Raji (cell line): ENCODE data around the gene POLR3C.

Experiments used
- POLR2A ChIP-seq: IDR thresholded peaks from 2 replicates; pipeline ENCODE4 v1.6.1; 2011; ENCODE audit warnings: low read depth, low read length, control low read depth; ENCODE audit not compliant: insufficient read depth

Gene POLR3C

GRCh38 chr1:145805057-145805456 lies 18.9 kb upstream of the POLR3C start:
- no peak for TF ChIP-seq POLR2A

- no peak for TF ChIP-seq POLR2A
These were observed 17.6 kb upstream of the POLR3C start for GRCh38 chr1:145806408-145806807.

DNA sequence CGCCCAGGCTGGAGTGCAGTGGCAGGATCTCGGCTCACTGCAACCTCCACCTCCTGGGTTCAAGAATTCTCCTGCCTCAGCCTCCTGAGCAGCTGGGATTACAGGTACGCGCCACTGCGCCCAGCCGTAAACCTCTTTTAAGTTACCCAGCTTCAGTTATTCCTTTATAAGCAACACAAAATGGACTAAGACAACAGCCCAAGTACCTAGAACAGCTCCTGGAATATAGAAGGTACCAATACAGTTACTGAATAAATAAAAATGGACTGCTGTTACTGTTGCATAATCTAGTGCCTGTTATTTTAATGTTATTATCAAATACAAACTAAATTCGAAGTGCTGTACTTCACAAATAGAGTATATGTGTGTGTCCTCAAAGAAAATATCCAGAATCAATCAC lies 17.2 kb upstream of the POLR3C start:
- no peak for TF ChIP-seq POLR2A

DNA sequence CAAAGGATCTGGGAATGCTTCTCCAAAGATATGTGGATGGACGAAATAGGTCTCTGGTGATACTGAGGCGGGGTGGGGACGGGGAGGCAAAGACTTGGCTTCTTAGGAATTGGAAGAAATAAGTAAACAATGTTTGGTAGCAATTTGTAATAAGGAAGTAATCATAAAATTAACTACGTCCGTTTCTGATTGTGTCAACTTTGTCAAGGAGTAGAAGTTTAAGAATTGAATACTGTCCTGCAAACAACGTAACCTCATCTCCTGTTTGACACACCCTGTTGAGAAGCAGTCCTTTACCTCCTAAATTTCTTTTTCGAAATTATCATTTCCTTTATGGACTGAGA lies 471 bp downstream of the POLR3C start:
- TF ChIP-seq POLR2A, result no peak

DNA sequence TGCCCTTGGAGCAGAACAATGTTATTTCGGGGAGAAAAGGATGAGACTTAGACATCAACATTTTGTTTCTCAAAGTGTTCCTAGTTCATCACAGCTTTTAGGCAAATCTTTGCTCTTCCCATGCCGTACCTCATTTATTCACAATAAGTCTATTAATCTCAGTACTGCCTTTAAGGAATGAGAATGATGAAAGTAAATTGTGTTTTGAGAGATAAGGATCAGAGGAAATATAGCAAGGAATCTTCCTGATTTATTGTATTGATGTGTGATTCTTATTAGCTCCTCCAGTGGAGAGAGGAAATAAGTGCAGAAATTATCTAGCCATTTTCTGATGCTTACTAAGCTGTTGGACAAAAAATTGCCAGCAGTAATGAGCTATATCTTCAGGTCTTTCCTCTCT lies 2.0 kb downstream of the POLR3C start:
- TF ChIP-seq POLR2A, result no peak

DNA sequence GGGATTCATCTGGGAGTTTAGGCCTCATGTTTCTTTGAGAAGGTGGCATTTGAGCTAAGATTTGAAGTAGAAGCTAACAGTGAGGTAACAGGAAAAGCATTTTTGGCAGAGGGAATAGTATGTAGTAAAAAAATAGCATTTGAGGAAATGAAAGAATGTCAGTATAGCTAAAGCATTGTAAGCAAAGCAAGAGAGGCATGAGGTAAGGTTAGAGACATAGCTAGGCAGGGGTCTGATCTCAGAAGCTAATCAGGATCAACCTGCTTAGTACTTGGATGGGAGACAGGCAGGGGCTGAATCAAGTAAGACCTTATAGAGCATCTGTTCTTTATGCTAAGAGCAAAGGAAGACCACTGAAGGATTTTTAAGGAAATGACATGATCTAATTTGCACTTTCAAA lies 4.0 kb downstream of the POLR3C start:
- TF ChIP-seq POLR2A, result no peak

DNA sequence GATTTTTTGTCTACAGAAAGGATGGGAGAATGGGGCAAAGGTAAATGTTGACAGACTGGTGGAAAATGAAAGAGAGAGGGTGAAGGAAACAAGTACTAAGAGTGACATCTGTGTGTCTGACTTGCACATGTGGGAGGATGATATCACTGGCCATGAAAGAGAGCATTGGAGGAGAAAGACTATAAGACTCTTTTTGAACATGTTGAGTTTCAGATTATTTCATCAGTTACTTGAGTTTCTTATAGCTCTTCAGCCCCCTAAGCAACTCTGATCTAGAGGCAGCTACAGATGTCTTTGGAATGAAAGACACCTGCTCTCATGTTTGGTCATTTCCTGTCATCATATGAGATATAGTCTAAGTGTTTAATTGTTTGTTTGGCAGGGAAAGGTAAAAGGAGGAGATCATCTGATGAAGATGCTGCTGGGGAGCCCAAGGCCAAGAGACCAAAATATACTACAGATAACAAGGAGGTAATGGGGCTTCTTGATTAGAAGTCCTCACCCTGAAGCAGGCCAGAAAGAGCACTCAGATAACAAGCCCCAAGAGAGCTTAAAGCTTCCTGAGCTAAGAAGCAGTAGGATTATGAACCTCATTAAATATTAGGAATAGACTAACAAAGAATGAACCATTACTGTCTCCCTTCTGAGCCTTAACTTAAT lies 4.5 kb downstream of the POLR3C start:
- TF ChIP-seq POLR2A, result no peak

DNA sequence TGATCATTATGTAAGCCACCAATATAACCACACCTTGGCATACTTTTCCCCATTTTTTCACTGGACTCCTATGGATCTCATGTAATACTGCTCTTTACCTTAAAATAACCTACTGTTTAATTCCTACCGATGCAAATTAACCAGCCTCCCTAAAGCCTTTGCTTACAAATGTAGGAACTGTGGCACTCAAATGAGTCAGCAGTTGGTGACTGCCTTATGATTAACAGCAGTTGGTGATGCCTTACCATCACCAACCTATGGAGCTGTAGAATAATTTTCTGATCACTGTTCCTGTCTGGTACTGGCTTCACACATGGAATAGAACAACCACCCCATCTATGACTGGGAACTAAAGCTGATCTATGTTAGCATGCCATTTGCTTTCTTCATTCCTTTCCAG lies 13.7 kb downstream of the POLR3C start:
- TF ChIP-seq POLR2A, result no peak

DNA sequence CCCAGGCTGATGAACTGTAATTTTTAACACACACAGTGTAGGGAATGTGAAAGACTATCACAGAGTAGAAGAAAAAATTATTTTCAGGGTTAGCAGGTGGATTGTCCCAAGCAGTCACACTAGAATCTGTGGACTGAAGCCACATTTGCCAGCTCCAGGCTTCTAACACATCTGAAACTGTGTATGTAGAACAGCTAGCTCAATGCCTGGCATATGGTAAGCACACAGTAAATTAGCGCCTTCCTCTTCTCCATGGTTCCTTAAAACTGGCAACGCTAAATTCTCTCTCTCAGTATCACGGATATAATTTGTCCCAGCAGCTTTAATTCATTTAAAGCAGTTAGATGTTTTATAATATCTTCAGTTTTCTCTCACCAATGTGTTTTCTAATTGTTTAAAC lies 19.0 kb downstream of the POLR3C start:
- no peak for TF ChIP-seq POLR2A

DNA sequence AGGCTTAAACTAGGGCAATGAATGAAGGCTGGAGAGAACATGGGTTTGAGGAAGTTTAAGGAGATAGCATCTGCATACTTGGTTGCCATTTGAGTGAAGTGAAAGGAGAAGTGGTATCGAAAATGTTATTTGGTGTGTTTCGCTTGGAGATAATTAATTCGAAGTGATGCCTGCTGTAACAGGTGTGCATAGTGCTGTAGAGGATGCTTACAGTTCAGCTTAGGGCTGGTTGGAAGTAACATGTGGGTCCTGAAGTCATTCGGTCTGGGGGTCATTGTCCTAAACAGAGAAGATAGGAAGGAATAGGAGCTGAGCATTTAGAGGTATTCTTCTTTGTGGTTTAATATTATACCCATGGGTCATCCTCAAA lies 21.1 kb downstream of the POLR3C start:
- TF ChIP-seq POLR2A, result peak; percentile 32

DNA sequence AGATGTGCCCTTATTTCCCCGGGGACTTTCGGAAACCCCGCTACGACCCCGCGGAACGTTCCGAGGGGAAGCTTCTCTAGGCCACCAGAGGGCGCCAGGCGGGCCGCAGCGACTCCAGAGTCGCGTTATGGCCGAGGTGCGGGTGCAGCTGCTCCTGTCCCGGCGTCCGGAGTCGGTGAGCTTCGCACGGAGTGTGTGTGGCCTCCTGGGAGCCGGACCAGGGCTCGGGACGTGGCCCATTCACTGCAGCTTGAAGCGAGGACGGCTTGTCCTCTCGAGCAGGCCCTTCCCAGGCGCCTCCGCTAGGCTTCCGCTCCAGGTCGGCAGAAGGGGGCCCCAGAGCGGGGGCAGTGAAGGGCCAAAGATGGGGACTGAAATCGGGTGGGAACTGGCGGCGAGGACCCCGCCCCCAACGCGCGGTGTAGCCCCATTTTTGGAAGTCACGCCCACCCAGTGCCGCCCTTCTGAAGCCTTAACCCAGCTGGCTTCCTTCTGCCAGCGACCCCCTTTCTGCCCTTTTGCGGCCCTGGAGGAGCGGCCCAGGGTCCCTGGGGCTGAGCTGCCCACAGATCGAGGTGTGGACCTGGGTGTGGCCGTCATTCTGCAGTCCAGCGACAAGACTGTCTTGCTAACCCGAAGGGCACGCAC lies 21.6 kb downstream of the POLR3C start, which contains the start of gene NUDT17:
Gene NUDT17, plus strand, starts transcription at position 117 of the 648 bp plus-strand sequence. Its CDS starts 11 bp downstream, at position 128.
- TF ChIP-seq POLR2A, result peak; percentile 51

GRCh38 chr1:145846201-145846612 lies 22.2 kb downstream of the POLR3C start:
- no peak for TF ChIP-seq POLR2A

DNA sequence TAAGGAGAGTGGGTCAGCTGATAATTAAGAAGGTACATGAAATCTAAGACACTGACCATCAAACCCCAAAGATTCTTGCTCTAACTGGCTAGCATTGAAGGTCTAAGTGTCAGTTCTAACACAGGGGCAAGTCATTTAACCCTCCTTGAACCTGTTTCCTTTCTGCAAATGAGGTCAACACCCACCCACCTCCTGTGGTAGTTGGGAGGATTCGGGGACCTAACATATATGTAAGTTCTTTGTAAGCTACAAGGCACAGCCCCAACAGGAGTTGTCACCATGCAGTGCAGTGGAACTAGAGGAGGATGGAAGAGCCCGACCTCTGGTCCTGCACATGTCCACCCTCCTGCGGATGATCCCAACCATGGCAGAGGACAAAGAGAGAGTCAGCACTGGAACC lies 23.8 kb downstream of the POLR3C start:
- TF ChIP-seq POLR2A, result no peak

DNA sequence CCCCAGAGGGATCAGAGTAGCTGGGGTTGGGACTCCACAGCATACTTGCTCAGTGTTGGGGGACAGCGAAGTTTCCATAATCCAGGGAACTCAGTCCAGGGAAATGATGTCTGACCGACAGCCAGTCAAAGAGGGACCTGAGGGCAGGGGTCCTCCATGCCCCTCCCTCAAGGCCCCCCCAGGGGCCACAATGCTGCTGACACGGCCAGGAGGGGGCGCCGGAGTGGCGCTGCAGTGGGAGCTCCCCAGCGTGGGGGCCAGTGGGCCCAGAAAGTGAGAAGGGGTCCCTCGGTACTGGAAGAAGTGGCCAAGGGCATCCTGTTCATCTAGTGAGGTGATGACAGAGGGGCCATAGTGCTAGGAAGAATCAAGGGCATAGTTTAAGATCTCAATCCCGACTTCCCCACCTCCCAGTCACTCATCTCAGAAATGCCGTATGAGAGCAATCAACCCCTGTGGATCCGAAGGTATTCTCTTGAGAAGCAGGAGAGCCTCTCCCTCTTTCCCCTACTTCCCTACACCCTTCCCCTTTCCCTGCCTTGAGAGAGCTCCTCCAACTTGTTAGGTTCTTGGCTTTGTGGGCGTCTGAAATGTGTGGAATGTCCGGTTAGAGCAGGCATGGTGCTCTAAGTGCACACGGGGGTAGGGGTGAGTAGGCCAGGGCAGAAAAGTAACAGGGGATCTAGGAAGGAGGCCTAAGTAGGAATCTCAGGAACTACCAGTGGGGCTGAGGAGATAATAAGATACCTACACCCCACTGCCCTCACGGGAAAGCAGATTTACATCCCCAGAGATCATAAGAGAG lies 25.6 kb downstream of the POLR3C start:
- TF ChIP-seq POLR2A, result no peak

DNA sequence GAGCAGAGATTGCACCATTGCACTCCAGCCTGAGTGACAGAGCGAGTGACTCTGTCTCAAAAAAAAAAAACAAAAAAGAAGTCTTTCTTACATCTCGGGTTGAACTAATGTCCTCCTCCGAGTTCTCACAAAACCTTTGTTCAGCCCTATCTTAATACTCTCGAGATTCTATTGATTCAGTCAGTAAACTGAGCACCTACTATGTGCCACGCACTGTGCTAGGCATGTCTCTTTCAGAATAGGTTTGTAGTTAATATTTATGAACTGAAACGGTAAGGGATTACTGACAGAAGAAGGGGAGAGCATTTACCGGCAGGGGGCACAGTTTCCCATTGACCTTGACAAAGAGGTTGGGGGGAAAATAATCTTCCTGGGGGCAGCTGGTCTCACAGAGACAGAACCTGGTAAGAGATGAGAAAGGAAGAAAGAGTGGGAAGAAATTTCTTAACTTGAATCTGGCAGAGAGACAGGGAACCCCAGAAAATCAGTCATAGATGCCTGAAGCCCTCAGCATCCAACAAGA lies 31.5 kb downstream of the POLR3C start:
- no peak for TF ChIP-seq POLR2A

GRCh38 chr1:145857170-145857569 lies 33.2 kb downstream of the POLR3C start:
- TF ChIP-seq POLR2A, result no peak
